ENCODE data around the gene FGFR2. TPM values are rescaled to one million over a fixed set of nuclear protein-coding genes. Genes with fewer than 3 reads are reported as not detected.

The FGFR2 gene
- total RNA-seq, 1 donor from 2014 or later = 0.70 TPM

DNA sequence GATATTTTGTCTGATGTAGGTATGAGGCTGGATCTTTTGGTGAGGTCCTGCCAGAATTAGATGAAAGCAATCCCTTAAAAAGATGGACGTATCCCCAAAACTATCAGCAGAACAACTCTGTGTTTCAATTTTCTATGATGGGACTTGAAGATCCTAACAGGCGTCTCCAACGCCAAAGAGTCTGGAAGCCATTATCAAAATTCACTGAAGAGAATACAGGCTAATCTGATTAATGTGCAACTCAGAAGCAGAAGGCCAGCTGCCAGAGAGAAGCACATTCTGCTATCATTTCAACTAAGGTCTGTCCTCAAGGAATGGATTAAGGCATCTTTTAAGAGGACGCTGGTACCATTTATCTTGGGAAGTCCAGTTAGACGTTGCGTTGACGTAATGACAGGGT is 119.7 kb downstream of the FGFR2 start:
- DNase-seq (ENCODE audit: missing footprints) = no peak
- no peak for ATAC-seq
- intact Hi-C loops (cut with DNase I) = no loop called here

DNA sequence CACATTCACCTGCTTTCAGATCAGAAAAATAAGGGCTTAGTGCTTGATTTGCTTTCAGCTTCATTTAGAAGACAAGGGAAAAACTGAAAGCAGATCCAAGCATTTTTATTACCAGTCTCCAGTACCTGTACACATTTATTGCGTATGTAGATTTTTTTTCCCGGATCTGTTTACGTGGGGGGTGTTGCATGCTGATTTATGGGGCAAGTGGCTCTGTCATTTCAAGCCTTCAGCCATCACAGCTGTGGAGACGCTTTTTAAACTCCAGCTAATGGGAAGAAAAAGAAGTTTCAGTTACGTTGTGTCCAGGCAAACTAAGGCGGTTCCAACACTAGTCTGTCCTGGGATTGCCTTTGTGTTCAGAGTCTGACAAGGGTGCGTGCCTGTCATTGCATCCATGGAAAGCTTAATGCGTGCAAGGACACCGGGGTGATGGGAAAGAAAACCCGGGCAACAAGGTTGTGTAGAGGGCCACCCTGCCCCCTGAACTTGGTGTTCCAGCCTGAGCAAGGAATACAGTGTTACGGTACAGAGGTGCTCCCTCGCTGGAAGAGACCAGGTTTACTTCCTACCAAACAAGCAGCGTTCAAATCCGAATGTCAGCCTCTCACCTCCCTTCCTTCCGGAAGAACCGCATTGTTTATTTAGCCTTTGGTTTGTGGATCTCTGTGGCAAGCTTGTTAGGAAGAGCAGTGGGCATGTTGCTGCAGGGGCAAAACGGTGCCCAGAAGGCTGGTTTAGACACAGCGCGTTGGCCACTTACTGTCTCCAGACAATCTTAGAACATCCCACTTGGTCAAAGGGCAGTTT is 128.2 kb downstream of the FGFR2 start:
- intact Hi-C loops (cut with DNase I) = no loop called here
- no peak for ATAC-seq
- DNase-seq (ENCODE audit: missing footprints) = no peak

DNA sequence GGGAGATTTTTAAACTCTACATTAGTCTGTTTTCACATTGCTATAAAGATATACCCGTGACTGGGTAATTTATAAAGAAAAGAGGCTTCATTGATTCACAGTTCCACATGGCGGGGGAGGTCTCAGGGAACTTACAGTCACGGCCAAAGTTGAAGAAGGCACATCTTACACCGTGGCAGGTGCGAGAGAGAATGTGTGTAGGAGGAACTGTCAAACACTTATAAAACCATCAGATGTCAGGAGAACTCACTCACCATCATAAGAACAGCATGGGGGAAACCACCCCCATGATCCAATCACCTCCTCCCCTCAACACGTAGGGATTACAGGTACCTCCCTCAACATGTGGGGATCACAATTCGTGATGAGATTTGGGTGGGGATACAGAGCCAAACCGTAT is 129.5 kb downstream of the FGFR2 start:
- ATAC-seq (no peak), DNase-seq (ENCODE audit: missing footprints) (peak; percentile 58)
- intact Hi-C loops (cut with DNase I) = no loop called here

- intact Hi-C loops (cut with DNase I) = no loop called here
- no peak for ATAC-seq
Measured at GRCh38 chr10:121466424-121466823, 131.8 kb downstream of the FGFR2 start.

DNA sequence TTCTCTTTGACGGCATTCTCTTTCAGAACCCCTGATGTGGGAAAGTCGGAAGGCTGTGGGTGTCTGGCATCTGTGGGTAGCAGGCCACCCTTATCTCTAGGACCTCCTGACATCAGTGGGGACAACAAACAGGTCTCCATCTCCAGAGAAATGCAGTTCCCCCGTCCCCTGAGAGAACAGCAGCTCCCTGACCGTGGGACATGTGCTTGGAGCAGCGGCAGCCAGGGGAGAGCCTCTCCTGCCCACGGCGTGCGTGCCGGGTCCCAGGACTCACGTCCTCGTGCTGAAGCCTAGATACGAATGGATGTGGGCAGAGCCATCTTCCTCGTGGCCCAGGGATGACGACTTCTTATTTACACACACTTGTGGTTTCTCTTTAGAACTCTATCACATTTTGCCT is 133.0 kb downstream of the FGFR2 start:
- DNase-seq (ENCODE audit: missing footprints) (peak; percentile 53), ATAC-seq (no peak)

More at GRCh38 chr10:121466424-121466823, 131.8 kb downstream of the FGFR2 start:
- DNase-seq (ENCODE audit: missing footprints) = no peak

DNA sequence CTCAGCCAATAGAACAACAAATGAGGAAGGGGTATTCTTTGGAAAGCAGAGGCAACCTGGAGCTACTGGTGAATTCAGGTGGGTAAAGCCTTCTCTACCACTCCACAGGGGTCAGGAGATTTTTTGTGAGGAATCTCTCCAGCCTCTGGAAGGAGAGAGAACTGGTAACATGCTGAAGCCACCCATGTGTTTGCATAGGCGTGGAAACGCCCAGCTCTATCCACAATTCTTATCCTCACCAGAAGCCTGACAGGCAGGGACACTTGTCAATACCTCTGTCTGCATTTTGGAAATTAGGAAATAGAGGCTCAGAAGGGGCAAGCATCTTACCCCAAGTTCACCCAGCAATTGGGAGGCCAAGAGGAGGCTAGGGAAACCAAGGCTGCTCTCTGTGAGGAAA is 133.7 kb downstream of the FGFR2 start:
- intact Hi-C loops (cut with DNase I) = no loop called here
- DNase-seq (ENCODE audit: missing footprints) = no peak
- ATAC-seq = no peak

More for the DNA sequence above, 133.0 kb downstream of the FGFR2 start:
- intact Hi-C loops (cut with DNase I) = no loop called here

DNA sequence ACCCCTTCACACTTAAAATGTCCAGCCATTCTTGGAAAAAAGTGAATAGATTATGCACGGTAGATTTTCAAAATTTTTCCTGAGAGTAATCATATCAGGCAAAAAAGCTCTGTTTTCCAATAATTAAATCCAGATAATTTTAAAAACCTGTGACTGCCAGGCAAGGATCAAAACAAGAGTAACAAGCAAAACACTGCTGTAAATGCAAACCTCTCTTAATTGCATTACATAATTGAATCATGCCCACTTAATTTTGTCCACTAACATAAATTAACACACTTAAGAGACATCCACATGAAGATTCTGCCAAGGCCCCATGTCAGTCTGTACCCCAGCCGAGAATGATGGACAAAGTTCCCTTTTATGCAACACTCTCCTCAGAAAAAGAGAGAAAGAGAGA is 135.3 kb downstream of the FGFR2 start:
- intact Hi-C loops (cut with DNase I) = no loop called here
- ATAC-seq = no peak
- DNase-seq (ENCODE audit: missing footprints) = no peak

DNA sequence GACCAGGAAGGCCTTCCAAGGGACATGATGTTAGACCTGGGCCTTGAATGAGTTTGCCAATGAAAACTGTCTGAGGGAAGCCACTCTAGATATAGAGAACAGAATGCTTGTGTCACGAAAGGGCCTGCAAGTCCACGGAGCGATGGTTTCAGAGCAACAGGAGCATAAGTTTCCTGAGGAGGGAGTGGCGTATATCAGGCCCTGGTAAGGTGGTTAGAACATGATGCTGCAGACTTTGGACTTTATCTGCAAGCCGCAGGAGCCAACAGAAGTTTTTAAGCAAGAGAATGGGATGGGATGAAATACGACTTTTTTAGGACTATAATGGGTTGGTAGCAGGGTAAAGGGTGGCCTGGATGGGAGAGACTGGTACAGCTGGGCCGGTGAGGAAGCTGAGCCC is 136.0 kb downstream of the FGFR2 start:
- intact Hi-C loops (cut with DNase I) = no loop called here
- ATAC-seq = no peak

DNA sequence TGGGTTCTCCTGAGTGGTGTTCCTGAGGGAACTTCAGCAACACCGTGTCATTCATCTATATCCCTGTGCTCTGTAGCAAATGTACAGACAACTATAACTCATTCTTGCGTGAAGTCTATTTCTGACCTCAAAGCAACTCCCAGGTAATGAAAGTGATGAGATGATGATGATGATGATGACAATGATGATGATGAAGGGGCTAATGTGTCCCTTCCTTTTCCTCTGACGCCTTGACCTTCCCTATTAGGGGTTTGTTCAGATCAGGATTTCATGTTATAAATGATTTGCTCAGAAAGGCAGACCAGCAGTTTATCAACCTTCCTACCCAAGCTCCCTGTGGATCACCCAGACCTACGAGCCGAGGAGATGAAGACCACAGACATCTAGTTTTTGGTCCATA is 136.9 kb downstream of the FGFR2 start:
- ATAC-seq = no peak
- intact Hi-C loops (cut with DNase I) = no loop called here
- no peak for DNase-seq (ENCODE audit: missing footprints)

More for the DNA sequence above, 136.0 kb downstream of the FGFR2 start:
- DNase-seq (ENCODE audit: missing footprints) = no peak

- DNase-seq (ENCODE audit: missing footprints) (no peak), ATAC-seq (no peak)
- intact Hi-C loops (cut with DNase I) = no loop called here
Measured at GRCh38 chr10:121460733-121461132, 137.5 kb downstream of the FGFR2 start.

GRCh38 chr10:121459622-121460453 is 138.4 kb downstream of the FGFR2 start:
- intact Hi-C loops (cut with DNase I) = no loop called here
- no peak for ATAC-seq
- no peak for DNase-seq (ENCODE audit: missing footprints)

DNA sequence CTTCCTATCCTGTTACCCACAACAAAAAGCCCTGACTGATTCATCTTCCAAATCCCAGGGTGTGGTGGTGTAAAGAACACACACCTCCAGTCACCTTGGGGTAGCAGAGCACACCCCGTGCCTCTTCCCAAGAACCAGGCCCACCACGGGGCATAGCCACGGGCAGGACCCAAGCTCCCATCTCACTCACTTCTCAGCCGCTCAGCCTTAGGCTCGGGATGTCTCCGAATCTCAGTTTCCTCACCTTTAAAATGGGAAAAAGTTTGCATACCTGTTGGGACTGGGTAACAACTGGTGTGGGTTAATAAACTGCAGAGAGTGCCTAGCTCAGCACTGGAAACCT is 139.0 kb downstream of the FGFR2 start:
- intact Hi-C loops (cut with DNase I) = no loop called here
- no peak for DNase-seq (ENCODE audit: missing footprints)
- ATAC-seq = no peak

DNA sequence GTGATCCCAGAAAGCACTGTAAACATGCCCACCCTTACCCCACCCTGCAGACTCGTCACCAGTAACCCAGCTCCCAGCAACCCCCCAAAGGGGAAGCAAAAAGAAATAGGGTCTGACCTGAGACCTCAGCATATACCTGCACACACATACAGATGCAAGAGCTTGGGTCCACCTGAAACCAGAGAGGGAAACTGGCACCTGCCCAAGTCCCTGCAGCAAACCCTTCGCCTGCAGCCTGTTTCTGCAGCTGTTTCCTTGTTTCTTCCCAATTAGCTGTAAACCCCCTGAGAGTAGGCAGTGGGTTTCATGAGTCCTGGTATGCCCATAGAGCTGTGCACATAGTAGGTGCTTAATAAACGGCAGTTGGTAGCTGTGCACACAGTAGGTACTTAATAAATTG is 140.5 kb downstream of the FGFR2 start:
- intact Hi-C loops (cut with DNase I) = no loop called here
- no peak for DNase-seq (ENCODE audit: missing footprints)
- no peak for ATAC-seq

- DNase-seq (ENCODE audit: missing footprints) (no peak), ATAC-seq (no peak)
- intact Hi-C loops (cut with DNase I) = no loop called here
Measured at GRCh38 chr10:121455377-121455776, 142.9 kb downstream of the FGFR2 start.

DNA sequence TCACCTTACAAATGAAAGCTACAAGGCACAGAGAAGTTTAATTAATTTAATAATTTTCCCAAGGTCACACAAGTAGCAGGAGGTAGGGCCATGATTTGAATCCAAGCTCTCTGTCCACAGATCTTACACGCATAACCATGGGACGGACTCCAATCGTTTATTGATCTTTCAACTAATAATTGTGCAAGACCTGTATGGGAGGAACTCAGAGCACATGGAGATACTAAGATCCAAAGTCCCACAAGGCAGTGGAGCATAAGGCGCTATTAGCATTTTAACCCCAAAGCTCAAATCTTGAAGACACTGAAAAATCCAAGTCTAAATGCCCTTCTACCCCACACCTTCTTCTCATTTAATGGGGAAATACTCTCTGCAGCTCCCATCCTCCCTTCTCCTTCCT is 143.5 kb downstream of the FGFR2 start:
- intact Hi-C loops (cut with DNase I) = no loop called here
- ATAC-seq (no peak), DNase-seq (ENCODE audit: missing footprints) (no peak)

GRCh38 chr10:121453160-121453559 is 145.1 kb downstream of the FGFR2 start:
- intact Hi-C loops (cut with DNase I) = no loop called here
- no peak for DNase-seq (ENCODE audit: missing footprints)
- no peak for ATAC-seq

GRCh38 chr10:121452581-121452980 is 145.7 kb downstream of the FGFR2 start:
- DNase-seq (ENCODE audit: missing footprints) = no peak
- no peak for ATAC-seq
- intact Hi-C loops (cut with DNase I) = no loop called here

- intact Hi-C loops (cut with DNase I) = no loop called here
- DNase-seq (ENCODE audit: missing footprints) (no peak), ATAC-seq (no peak)
Measured at GRCh38 chr10:121450247-121450646, 148.0 kb downstream of the FGFR2 start.

DNA sequence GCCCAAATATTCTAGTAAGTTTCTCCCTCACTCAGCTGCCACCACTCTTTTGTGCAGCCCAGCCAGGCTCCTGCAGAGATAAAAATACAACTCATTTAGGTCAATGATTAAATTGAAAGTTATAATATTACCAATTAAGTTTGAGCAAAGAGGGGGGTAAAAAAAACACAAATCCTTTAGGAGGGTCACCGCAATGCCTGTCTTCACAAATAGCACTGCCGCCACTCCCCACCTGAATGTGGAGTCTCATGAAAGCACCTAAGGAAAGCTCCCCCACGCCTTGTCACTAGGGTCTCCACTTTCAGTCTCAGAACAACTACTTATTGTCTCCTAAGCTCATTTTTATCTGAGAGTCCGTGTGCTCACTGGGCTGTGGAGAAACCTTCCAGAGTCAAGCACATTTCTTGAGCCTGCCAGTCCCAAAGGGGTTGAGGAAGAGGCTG is 148.7 kb downstream of the FGFR2 start:
- ATAC-seq = no peak
- no peak for DNase-seq (ENCODE audit: missing footprints)
- intact Hi-C loops (cut with DNase I) = no loop called here

DNA sequence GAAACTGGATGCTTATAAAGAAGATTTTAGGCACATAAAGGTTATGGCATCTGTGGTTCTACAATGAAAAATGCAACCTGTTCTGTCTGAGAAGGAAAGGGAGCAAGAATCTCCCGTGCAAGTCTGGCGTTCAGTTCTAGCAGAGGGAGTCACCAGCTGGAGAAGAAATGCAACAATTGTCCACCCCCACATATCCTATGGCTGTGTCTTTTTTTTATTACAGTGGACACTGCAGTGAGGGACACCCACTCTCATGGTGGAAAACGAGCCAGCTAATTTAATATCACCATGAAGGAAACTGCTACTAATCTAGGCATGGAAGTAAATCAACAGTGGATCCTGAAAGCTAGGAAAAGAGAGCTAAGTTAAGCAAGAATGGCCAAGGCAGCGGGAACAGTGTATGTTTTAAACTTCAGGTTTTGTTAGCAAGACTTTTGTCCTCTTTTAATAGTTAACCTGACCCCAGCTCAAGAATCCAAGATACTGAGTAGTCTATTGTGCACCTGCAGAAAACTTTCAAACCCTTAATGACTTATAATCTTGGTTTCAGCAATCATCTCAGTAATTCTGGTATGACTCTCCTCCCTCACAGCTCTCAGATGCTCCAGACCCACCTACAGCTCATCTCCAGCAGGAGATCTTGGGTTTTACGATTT is 149.3 kb downstream of the FGFR2 start:
- DNase-seq (ENCODE audit: missing footprints) (no peak), ATAC-seq (no peak)
- intact Hi-C loops (cut with DNase I) = no loop called here
